Activated naive CD8-positive, alpha-beta T cell treated with anti-CD3 and anti-CD28 coated beads, Interleukin-2, amount 50 U/mL, for 16 hours (primary cell): ENCODE results near the gene GIMAP2.

Source experiments
- DNase-seq: peaks from one replicate; pipeline ENCODE4 v3.0.0-alpha.2; 2020; ENCODE audit warnings: low read depth, low spot score

The GIMAP2 gene

DNA sequence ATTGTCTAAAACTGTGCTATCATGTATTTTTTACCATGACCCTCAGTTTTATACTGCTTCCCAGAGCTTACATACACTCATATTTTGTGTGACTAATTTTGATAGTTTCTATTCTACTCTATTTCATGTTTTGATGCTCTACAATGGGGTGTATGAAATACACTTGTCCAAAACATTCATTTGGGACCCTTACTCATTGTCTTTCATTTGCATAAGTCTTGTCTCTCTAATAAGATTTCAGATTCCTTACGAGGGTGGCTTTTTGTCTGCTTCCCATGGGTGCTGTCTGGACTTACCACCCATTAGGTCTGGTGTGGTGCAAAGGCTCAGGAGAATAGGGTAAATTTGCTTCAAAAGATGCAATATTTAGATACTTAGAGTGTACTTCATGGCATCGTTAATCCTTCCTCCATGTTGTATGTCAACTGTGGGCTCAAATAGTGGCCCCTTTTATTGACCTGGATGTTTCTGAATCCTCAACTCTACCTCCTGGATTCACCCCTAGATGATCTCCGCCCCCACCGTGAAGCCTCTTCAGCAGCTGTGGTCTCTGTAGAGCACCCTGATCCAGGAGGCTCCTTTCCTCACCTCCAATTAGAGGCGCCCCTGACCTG, 48.1 kb downstream of the GIMAP2 start:
- no peak for DNase-seq

DNA sequence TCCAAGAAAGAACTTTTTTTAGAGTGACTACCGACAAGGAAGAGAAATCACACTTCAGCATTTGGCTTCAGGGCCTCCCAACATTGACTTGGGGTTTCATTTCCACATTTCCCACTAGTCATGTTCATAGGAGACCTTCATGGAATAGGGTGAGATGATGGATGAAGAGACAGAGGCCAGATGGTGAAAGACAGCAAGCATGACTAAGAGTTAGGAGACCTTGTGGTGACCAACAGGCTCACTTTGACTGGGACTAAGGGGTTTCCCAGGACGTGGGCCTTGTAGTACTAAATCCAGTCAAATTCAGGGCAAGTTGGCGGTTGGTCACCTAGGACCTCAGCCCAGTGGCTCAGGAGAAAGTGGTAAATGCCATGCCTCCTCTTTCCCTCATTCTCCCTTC, 48.7 kb downstream of the GIMAP2 start:
- no peak for DNase-seq

- no peak for DNase-seq
Observed at GRCh38 chr7:150735596-150736358, 50.3 kb downstream of the GIMAP2 start.

GRCh38 chr7:150736864-150737263, 51.4 kb downstream of the GIMAP2 start:
- DNase-seq = no peak

GRCh38 chr7:150737265-150738055, 52.0 kb downstream of the GIMAP2 start, which contains the start of gene GIMAP5:
Gene GIMAP5 (plus strand): TSS chr7:150737418. CDS start chr7:150740885, 3,467 bp downstream.
- DNase-seq = no peak

GRCh38 chr7:150738092-150738491, 52.6 kb downstream of the GIMAP2 start:
- DNase-seq = no peak

- no peak for DNase-seq
Observed at GRCh38 chr7:150738591-150739001, 53.1 kb downstream of the GIMAP2 start.

- no peak for DNase-seq
Observed at GRCh38 chr7:150739033-150739432, 53.5 kb downstream of the GIMAP2 start.

DNA sequence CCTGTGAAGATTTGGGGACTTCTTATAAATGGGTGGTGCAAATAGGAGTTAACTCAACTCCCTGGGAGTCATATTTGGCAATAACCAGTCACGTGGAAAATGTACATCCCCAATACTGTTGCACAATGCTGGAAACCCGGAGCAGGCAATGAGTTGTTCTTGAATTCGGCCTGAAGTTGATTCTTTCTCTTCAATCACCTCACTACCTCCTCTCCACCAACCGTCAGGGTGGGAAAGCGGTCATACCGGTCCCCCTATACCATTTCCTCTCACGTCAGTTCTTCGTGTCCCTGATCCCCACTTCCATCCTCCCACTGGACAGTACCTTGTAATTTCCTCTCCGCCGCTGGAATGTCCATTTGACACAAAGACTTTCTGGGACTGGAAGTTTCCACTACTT, 54.5 kb downstream of the GIMAP2 start:
- DNase-seq = no peak

DNA sequence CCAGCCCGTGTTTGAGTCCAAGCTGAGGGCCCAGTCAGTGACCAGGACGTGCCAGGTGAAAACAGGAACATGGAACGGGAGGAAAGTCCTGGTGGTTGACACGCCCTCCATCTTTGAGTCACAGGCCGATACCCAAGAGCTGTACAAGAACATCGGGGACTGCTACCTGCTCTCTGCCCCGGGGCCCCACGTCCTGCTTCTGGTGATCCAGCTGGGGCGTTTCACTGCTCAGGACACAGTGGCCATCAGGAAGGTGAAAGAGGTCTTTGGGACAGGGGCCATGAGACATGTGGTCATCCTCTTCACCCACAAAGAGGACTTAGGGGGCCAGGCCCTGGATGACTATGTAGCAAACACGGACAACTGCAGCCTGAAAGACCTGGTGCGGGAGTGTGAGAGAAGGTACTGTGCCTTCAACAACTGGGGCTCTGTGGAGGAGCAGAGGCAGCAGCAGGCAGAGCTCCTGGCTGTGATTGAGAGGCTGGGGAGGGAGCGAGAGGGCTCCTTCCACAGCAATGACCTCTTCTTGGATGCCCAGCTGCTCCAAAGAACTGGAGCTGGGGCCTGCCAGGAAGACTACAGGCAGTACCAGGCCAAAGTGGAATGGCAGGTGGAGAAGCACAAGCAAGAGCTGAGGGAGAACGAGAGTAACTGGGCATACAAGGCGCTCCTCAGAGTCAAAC, 56.9 kb downstream of the GIMAP2 start:
- no peak for DNase-seq
